Keratinocyte (primary cell): ENCODE data around the gene MAL. TPM values are rescaled to one million over a fixed set of nuclear protein-coding genes. Genes with fewer than 3 reads are reported as not detected.

Source experiments
- DNase-seq: peaks from one replicate; pipeline ENCODE4 v3.0.0-alpha.2; 2011; ENCODE audit warnings: low read depth, missing footprints, low spot score
- FAIRE-seq: peaks from 2 replicates; lab custom pipeline; 2011; peaks lifted over from hg19 to GRCh38; lab: Jason Lieb, UNC
- H2AFZ ChIP-seq: 2 replicates; pipeline ENCODE4 v1.6.0; 2012; ENCODE audit warnings: low read length, control low read depth, inconsistent platforms; ENCODE audit not compliant: control insufficient read depth
- H3K27ac ChIP-seq: 2 replicates; pipeline ENCODE4 v1.5.1; 2011; ENCODE audit warnings: low read length; ENCODE audit not compliant: control insufficient read depth, insufficient read depth
- H3K27me3 ChIP-seq: 3 replicates; pipeline ENCODE4 v1.6.0; 2011; ENCODE audit warnings: low read length; ENCODE audit not compliant: control insufficient read depth, insufficient read depth; ENCODE audit errors: extremely low read depth
- H3K36me3 ChIP-seq, 2 experiments: 2 replicates in 1 of 2; 3 replicates in 1 of 2; pipeline ENCODE4 v1.5.1; 2011; ENCODE audit warnings: low read length in 2 of 2, mild to moderate bottlenecking in 1 of 2; ENCODE audit not compliant: control insufficient read depth in 2 of 2, insufficient read depth in 2 of 2; ENCODE audit errors: extremely low read depth in 1 of 2
- H3K4me1 ChIP-seq: 3 replicates; pipeline ENCODE4 v1.5.1; 2011; ENCODE audit warnings: low read length; ENCODE audit not compliant: control insufficient read depth, insufficient read depth; ENCODE audit errors: extremely low read depth
- H3K4me2 ChIP-seq: 3 replicates; pipeline ENCODE4 v1.6.0; 2011; ENCODE audit warnings: low read depth, low read length; ENCODE audit not compliant: control insufficient read depth, insufficient read depth; ENCODE audit errors: extremely low read depth
- H3K4me3 ChIP-seq, 3 experiments: fragments of 200-600 bp in 1 of 3; sonication (generic) in 1 of 3; 2 replicates in 2 of 3; 3 replicates in 1 of 3; pipeline ENCODE4 v1.5.1; 2011 to 2016; ENCODE audit warnings: low read length in 3 of 3, mild to moderate bottlenecking in 3 of 3, control low read depth in 2 of 3, inconsistent platforms in 1 of 3, low read depth in 1 of 3, mixed read lengths in 1 of 3, mixed run types in 1 of 3, moderate library complexity in 1 of 3; ENCODE audit not compliant: control insufficient read depth in 2 of 3, insufficient read depth in 2 of 3; ENCODE audit errors: extremely low read depth in 1 of 3
- H3K79me2 ChIP-seq: 2 replicates; pipeline ENCODE4 v1.6.0; 2012; ENCODE audit warnings: low read length; ENCODE audit not compliant: control insufficient read depth, insufficient read depth
- H3K9ac ChIP-seq: 3 replicates; pipeline ENCODE4 v1.6.0; 2011; ENCODE audit warnings: low read length; ENCODE audit not compliant: control insufficient read depth, insufficient read depth; ENCODE audit errors: extremely low read depth
- H3K9me1 ChIP-seq: 3 replicates; pipeline ENCODE4 v1.6.0; 2011; ENCODE audit warnings: low read length; ENCODE audit not compliant: control insufficient read depth, insufficient read depth; ENCODE audit errors: extremely low read depth
- H3K9me3 ChIP-seq: 2 replicates; pipeline ENCODE4 v1.5.1; 2012; ENCODE audit warnings: low read depth, low read length; ENCODE audit not compliant: control insufficient read depth
- H4K20me1 ChIP-seq: 3 replicates; pipeline ENCODE4 v1.6.0; 2011; ENCODE audit warnings: low read length; ENCODE audit not compliant: control insufficient read depth, insufficient read depth; ENCODE audit errors: extremely low read depth
- CTCF ChIP-seq, 3 experiments: IDR thresholded peaks in 1 of 3; conservative IDR thresholded peaks in 1 of 3; optimal IDR thresholded peaks in 1 of 3; 2 replicates in 2 of 3; 3 replicates in 1 of 3; pipeline versions ENCODE3 to v1.5.1; 2011; ENCODE audit warnings: low read length in 3 of 3, mild to moderate bottlenecking in 3 of 3, moderate library complexity in 2 of 3, control low read depth in 1 of 3, inconsistent platforms in 1 of 3; ENCODE audit not compliant: insufficient read depth in 2 of 3; ENCODE audit errors: extremely low read depth in 1 of 3
- EZH2 ChIP-seq: IDR thresholded peaks from one replicate; pipeline ENCODE4 v1.6.1; 2012; ENCODE audit warnings: inconsistent platforms, mild to moderate bottlenecking, low read length, moderate library complexity
- dilution Hi-C: fragments of 300-500 bp; cut with MboI; formaldehyde crosslinking; loops from one replicate; pipeline ENCODE4 v1.7.0; 2020; ENCODE audit warnings: low sequenced_read_pairs; ENCODE audit not compliant: extremely low pct_ligation_motif_present
- polyA plus RNA-seq, 5 experiments: library from polyadenylated mRNA; depleted of rRNA in 3 of 5; stranded (reverse) in 3 of 5; stranded (forward) in 1 of 5; unstranded in 1 of 5; fragments of >200 nt; gene quantifications; 1 replicate in 1 of 5; 2 replicates in 3 of 5; 3 replicates in 1 of 5; pipeline versions ENCODE4 v1.2.1 to v1.2.3, GENCODE V29; 2011 to 2012; ENCODE audit warnings: missing spikeins in 2 of 5, low read depth in 1 of 5, low replicate concordance in 1 of 5

MAL gene
- polyA plus RNA-seq, 1 donor (not counting 4 experiments of a cell fraction or from before 2014, with no cell fraction given), result not detected

DNA sequence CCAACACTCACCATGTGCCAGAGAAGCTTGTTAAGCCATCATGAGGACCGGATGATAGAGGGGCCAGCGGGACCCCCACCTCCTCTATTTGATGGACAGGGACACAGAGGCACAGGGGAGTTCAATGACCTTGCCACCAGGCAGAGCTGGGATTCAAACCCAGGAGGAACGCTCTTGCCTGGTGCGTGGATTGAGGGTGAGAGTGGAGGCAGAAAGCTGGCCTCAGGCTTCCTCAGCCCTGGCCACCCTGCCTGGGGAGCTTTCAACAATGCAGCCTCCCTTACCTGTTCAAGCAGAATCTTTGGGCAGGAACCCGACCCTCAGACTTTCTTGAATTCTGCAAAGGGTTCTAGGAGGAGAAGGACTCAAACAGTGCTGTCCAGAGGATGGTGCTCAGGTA, 39.9 kb upstream of the MAL start:
- no peak for FAIRE-seq
- dilution Hi-C loops, result no loop called here
- TF ChIP-seq CTCF (optimal IDR thresholded peaks at IDR 0.05 in 1 of 3, IDR thresholded peaks at IDR 0.05 in 1 of 3, conservative IDR thresholded peaks at IDR 0.05 in 1 of 3; ENCODE audit: extremely low read depth in 1 of 3, insufficient read depth in 2 of 3, low read length in 3 of 3) (no peak), EZH2 (no peak)

GRCh38 chr2:94986392-94986963, 39.0 kb upstream of the MAL start:
- Histone ChIP-seq H3K4me2 (no peak overlapping the region), H2AFZ (no peak overlapping the region), H3K27ac (no peak overlapping the region), H3K27me3 (peaks cover 6% of the 10 kb centered on the region), H3K79me2 (no peaks in the 10 kb centered on the region), H4K20me1 (no peaks in the 10 kb centered on the region), H3K9me3 (no peaks in the 10 kb centered on the region), H3K4me1 (no peaks in the 10 kb centered on the region), H3K9me1 (no peaks in the 10 kb centered on the region), H3K36me3 (no peaks in the 10 kb centered on the region), H3K4me3 (no peak overlapping the region), H3K9ac (no peak overlapping the region)
- TF ChIP-seq CTCF (optimal IDR thresholded peaks at IDR 0.05 in 1 of 3, IDR thresholded peaks at IDR 0.05 in 1 of 3, conservative IDR thresholded peaks at IDR 0.05 in 1 of 3; ENCODE audit: extremely low read depth in 1 of 3, insufficient read depth in 2 of 3, low read length in 3 of 3) (peak; percentile 52 to 77 (median 70)), EZH2 (no peak)
- FAIRE-seq (peak; percentile 72), DNase-seq (no peak)
- dilution Hi-C loops, result no loop called here

More for the DNA sequence above, 39.9 kb upstream of the MAL start:
- no peaks in the 10 kb centered on the region for H3K36me3 ChIP-seq
- peaks cover 6% of the 10 kb centered on the region for H3K27me3 ChIP-seq
- no peak overlapping the region for H3K27ac ChIP-seq
- no peak overlapping the region for H2AFZ ChIP-seq
- no peaks in the 10 kb centered on the region for H4K20me1 ChIP-seq
- H3K79me2 ChIP-seq, result no peaks in the 10 kb centered on the region
- H3K4me1 ChIP-seq, result no peaks in the 10 kb centered on the region
- no peaks in the 10 kb centered on the region for H3K9me3 ChIP-seq
- DNase-seq, result no peak
- H3K9me1 ChIP-seq, result no peaks in the 10 kb centered on the region
- no peak overlapping the region for H3K4me3 ChIP-seq
- no peak overlapping the region for H3K4me2 ChIP-seq
- H3K9ac ChIP-seq, result no peak overlapping the region
